Motor neuron (in vitro differentiated cells): ENCODE results near the gene PACS1. TPM values are rescaled to one million over a fixed set of nuclear protein-coding genes. Genes with fewer than 3 reads are reported as not detected.
"Not testable (repeated sequence)": the region's sequence is repeated elsewhere in the genome, so short reads cannot be mapped to it uniquely, and the experiment has no call there.

Experiments used
- ATAC-seq, 8 experiments: fragments of 200-7000 bp; cut with Tn5 transposase; replicated peaks in 6 of 8; 2 replicates each; pipeline ENCODE4 v1.8.0; 2021; ENCODE audit warnings: mild to moderate bottlenecking in 8 of 8, moderate library complexity in 8 of 8
- H3K27ac ChIP-seq, 2 donors: fragments of 250-450 bp; sonication (Bioruptor Pico); 2 replicates each; pipeline ENCODE4 v1.9.0; 2021; ENCODE audit warnings: antibody characterized with exemption in 2 of 2, mild to moderate bottlenecking in 2 of 2, moderate library complexity in 1 of 2
- H3K4me1 ChIP-seq, 2 donors: fragments of 250-450 bp; sonication (Bioruptor Pico); replicated peaks in 1 of 2; 2 replicates each; pipeline ENCODE4 v1.6.1; 2021; ENCODE audit warnings: antibody characterized with exemption in 2 of 2, mild to moderate bottlenecking in 2 of 2, moderate library complexity in 1 of 2
- H3K4me3 ChIP-seq, 5 donors: fragments of 250-450 bp; sonication (Bioruptor Pico); 2 replicates each; pipeline ENCODE4 v1.9.0; 2021; ENCODE audit warnings: antibody characterized with exemption in 5 of 5, mild to moderate bottlenecking in 5 of 5, moderate library complexity in 4 of 5
- WGBS, 10 experiments: fragments of 450-650 bp; shearing (Covaris generic); methylation state at CpG; one replicate each; pipeline ENCODE4 v1.0.0; 2022; 5-methylcytosine and 5-hydroxymethylcytosine counted together
- in situ Hi-C, 9 experiments: fragments of 400-800 bp; cut with MboI; loops; one replicate each; pipeline ENCODE4 v1.15.0; 2021; ENCODE audit warnings: low sequenced_read_pairs in 9 of 9, low pct_unique_long_range_greater_than_20kb in 2 of 9; ENCODE audit not compliant: unreplicated experiment in 9 of 9
- total RNA-seq, 8 experiments: library from RNA; unstranded; fragments of 300-600 nt; gene quantifications; 2 replicates each; pipeline versions ENCODE4 v1.2.3 to v1.2.4, GENCODE V29; 2022

Gene PACS1
- total RNA-seq, 8 experiments from 2014 or later = 10.6 to 38.2 (median 21.7) TPM

GRCh38 chr11:66112041-66112491, 42.0 kb downstream of the PACS1 start:
- in situ Hi-C loops = no loop called here
- 20 to 100% (median 88%) methylated on average over 1 to 8 of the region's 9 CpGs; no CpG with 5 or more reads in 1 of the 10 experiments for WGBS, 10 experiments
- Histone ChIP-seq H3K4me1 (peaks cover 9 to 12% of the 10 kb centered on the region in 2 donors), H3K27ac (no peak overlapping the region), H3K4me3 (no peak overlapping the region)
- peak in 1 of 8 experiments; percentile 23 for ATAC-seq

GRCh38 chr11:66112601-66113499, 42.8 kb downstream of the PACS1 start:
- peaks cover 9 to 12% of the 10 kb centered on the region in 2 donors for H3K4me1 ChIP-seq
- in situ Hi-C loops = no loop called here
- H3K27ac ChIP-seq = no peak overlapping the region
- peak in 4 of 8 experiments; percentile 54 to 95 (median 72) for ATAC-seq
- no peak overlapping the region for H3K4me3 ChIP-seq
- 8 to 86% (median 56%) methylated on average over 1 to 3 of the region's 3 CpGs; no CpG with 5 or more reads in 2 of the 10 experiments for WGBS, 10 experiments

GRCh38 chr11:66114957-66115356, 44.9 kb downstream of the PACS1 start:
- 74 to 100% (median 90%) methylated on average over 1 to 3 of the region's 3 CpGs; no CpG with 5 or more reads in 4 of the 10 experiments for WGBS, 10 experiments
- H3K4me1 ChIP-seq = peaks cover 17 to 19% of the 10 kb centered on the region in 2 donors
- ATAC-seq, H3K4me3 ChIP-seq, H3K27ac ChIP-seq, in situ Hi-C loops: not testable (repeated sequence)

GRCh38 chr11:66115638-66116301, 45.7 kb downstream of the PACS1 start:
- H3K4me1 ChIP-seq = peaks cover 17 to 19% of the 10 kb centered on the region in 2 donors
- no peak overlapping the region for H3K4me3 ChIP-seq
- no peak overlapping the region for H3K27ac ChIP-seq
- no peak for ATAC-seq
- WGBS, 10 experiments = 59 to 99% (median 77%) methylated on average over 3 to 8 of the region's 8 CpGs; no CpG with 5 or more reads in 1 of the 10 experiments
- in situ Hi-C loops = no loop called here

- 57 to 100% (median 84%) methylated on average over 1 to 7 of the region's 7 CpGs for WGBS, 10 experiments
- H3K4me1 ChIP-seq = peaks cover 17 to 19% of the 10 kb centered on the region in 2 donors
- no peak for ATAC-seq
- in situ Hi-C loops = no loop called here
- no peak overlapping the region for H3K4me3 ChIP-seq
- H3K27ac ChIP-seq = no peak overlapping the region
Observed at GRCh38 chr11:66116576-66117361, 46.7 kb downstream of the PACS1 start.

DNA sequence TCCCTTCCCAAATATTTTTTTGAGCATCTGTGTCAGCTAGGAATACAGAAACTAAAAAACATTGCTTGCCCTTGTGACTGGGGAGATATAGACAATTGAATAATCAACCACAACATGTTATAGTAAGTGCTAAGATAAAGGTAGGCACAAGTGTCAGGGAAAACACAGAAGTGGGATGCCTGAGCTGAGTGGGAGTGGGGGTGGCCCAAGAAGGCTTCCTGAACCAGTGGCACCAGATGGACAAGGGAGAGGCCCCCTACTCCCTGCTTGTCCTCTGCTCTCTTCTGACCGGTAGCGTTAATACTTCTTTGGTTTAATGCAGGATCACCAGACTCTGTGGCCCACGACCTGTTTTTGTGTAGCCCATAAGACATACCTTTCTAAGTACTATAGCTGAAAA, 48.8 kb downstream of the PACS1 start:
- ATAC-seq = no peak
- WGBS, 10 experiments = 40 to 100% (median 93%) methylated on average over 1 to 3 of the region's 3 CpGs; no CpG with 5 or more reads in 4 of the 10 experiments
- in situ Hi-C loops = no loop called here
- Histone ChIP-seq H3K27ac (peak overlapping the region in 1 of 2 donors; percentile 29), H3K4me1 (peaks cover 13 to 19% of the 10 kb centered on the region in 2 donors), H3K4me3 (no peak overlapping the region)

- Histone ChIP-seq H3K4me1 (peaks cover 13 to 19% of the 10 kb centered on the region in 2 donors), H3K4me3 (no peak overlapping the region), H3K27ac (peak overlapping the region in 1 of 2 donors; percentile 29)
- WGBS, 10 experiments = 6 to 100% (median 61%) methylated on average over 1 to 5 of the region's 5 CpGs
- peak in 7 of 8 experiments; percentile 18 to 91 (median 72) for ATAC-seq
- in situ Hi-C loops = no loop called here
Observed at GRCh38 chr11:66119348-66120133, 49.5 kb downstream of the PACS1 start.

GRCh38 chr11:66121466-66121865, 51.4 kb downstream of the PACS1 start:
- ATAC-seq = no peak
- Histone ChIP-seq H3K4me1 (peaks cover 5 to 10% of the 10 kb centered on the region in 2 donors), H3K4me3 (no peak overlapping the region), H3K27ac (no peak overlapping the region)
- in situ Hi-C loops = no loop called here
- WGBS, 10 experiments = 57 to 100% (median 73%) methylated on average over 1 to 2 of the region's 2 CpGs; no CpG with 5 or more reads in 1 of the 10 experiments

DNA sequence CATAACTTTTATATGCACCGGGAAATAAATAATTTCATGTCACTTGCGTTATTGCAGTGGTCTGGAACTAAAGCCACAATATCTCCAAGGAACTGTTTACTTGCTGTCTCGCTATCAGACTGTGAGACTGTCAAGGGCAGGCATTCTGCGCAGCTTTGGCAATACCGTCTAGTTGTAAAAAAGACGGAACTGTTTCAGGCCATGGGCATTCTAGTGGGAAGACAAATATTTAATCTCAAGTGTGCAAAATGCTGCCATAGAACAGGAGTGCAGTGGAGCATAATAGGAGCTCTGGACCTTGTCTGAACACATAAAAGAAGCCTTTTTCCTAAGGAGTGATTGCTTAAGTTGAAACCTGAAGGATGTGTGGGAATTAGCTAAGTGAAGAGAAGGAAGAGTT, 53.8 kb downstream of the PACS1 start:
- in situ Hi-C loops = no loop called here
- no peak overlapping the region for H3K4me3 ChIP-seq
- H3K27ac ChIP-seq = no peak overlapping the region
- ATAC-seq = no peak
- 71 to 100% (median 96%) methylated on average over 1 to 5 of the region's 6 CpGs; no CpG with 5 or more reads in 1 of the 10 experiments for WGBS, 10 experiments
- H3K4me1 ChIP-seq = peaks cover 22% of the 10 kb centered on the region in 2 donors

DNA sequence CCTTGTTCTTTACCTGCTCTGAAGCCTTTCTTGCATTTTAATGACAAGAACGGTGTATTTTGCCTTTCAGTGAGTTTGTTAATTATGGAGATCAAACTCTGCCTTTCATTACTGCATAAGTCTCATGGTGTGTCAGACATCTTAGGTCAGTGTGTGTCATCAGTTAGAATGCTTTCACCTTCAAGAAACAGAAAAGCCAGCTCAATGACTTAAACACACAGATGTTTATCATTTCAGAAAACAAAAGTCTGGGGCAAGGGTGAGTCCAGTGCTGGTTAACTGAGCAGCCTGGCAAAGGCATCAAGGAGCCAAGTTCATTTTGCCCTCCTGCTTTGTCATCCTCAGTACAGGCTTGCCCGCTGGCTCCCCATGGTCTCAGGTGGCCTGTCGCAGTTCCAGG, 54.5 kb downstream of the PACS1 start:
- in situ Hi-C loops = no loop called here
- no peak overlapping the region for H3K27ac ChIP-seq
- peaks cover 15 to 18% of the 10 kb centered on the region in 2 donors for H3K4me1 ChIP-seq
- 20 to 92% (median 78%) methylated on average over 1 to 3 of the region's 3 CpGs; no CpG with 5 or more reads in 2 of the 10 experiments for WGBS, 10 experiments
- no peak for ATAC-seq
- no peak overlapping the region for H3K4me3 ChIP-seq

DNA sequence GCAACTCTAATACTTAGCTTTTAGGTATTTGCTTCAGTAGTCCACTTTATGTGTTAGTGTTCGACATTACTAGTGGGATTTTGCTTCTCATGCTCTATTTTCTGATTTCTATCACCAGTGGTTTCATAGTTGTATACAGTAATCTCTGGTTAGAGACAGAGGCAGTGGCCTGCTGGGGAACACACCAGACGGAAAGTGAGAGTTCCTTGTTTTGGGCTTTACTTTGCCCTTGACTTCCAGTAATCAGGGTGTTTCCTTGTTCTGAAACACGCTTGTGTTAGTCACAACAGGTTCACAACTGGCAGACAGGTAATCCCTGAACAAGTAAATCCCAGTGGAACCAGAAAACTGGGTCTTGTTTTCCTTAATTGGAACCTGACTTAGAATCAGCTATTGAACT, 56.0 kb downstream of the PACS1 start:
- in situ Hi-C loops = no loop called here
- 83 to 100% (median 100%) methylated on average over 1 to 3 of the region's 3 CpGs; no CpG with 5 or more reads in 4 of the 10 experiments for WGBS, 10 experiments
- Histone ChIP-seq H3K4me1 (peaks cover 14 to 17% of the 10 kb centered on the region in 2 donors), H3K4me3 (no peak overlapping the region), H3K27ac (no peak overlapping the region)
- ATAC-seq = no peak
